NOMO-1 (cell line): ENCODE measurements around the gene WNT8A.
A peak's percentile ranks its signal among the peaks of the same experiment; 100 is the strongest.
"Not testable (repeated sequence)": the region's sequence is repeated elsewhere in the genome, so short reads cannot be mapped to it uniquely, and the experiment has no call there.

ENCODE experiments used
- DNase-seq, 2 experiments: peaks; one replicate each; lab custom pipeline; 2025; ENCODE audit not compliant: unreplicated experiment in 2 of 2; lab: John Stamatoyannopoulos, UW

The WNT8A gene, protein sequence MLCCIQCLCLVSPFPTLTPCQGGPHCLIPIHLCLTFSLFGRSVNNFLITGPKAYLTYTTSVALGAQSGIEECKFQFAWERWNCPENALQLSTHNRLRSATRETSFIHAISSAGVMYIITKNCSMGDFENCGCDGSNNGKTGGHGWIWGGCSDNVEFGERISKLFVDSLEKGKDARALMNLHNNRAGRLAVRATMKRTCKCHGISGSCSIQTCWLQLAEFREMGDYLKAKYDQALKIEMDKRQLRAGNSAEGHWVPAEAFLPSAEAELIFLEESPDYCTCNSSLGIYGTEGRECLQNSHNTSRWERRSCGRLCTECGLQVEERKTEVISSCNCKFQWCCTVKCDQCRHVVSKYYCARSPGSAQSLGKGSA

DNA sequence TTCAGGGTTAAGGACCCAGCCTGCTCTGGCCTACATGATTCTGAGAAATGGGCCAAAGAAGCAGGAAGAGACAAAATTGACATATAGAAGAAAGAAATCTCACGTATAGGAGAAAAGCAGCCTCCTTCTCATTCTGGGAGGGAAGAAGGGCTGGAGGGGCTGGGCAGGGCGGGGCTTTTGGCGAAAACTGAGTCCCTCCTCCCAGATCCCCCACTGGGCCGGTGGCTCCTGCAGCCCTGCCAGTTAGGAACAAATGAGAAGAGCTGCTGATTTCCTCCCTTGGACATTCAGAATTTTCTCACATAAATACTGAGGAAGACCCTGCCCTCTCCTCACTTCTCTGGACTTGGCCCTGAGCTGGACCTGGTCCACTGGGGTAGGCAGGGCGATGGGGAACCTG lies at the start of gene WNT8A:
WNT8A (plus strand) TSS at position 332 of the 400 bp plus-strand sequence. CDS start 95 bp downstream, outside the sequence.
- DNase-seq = no peak

DNA sequence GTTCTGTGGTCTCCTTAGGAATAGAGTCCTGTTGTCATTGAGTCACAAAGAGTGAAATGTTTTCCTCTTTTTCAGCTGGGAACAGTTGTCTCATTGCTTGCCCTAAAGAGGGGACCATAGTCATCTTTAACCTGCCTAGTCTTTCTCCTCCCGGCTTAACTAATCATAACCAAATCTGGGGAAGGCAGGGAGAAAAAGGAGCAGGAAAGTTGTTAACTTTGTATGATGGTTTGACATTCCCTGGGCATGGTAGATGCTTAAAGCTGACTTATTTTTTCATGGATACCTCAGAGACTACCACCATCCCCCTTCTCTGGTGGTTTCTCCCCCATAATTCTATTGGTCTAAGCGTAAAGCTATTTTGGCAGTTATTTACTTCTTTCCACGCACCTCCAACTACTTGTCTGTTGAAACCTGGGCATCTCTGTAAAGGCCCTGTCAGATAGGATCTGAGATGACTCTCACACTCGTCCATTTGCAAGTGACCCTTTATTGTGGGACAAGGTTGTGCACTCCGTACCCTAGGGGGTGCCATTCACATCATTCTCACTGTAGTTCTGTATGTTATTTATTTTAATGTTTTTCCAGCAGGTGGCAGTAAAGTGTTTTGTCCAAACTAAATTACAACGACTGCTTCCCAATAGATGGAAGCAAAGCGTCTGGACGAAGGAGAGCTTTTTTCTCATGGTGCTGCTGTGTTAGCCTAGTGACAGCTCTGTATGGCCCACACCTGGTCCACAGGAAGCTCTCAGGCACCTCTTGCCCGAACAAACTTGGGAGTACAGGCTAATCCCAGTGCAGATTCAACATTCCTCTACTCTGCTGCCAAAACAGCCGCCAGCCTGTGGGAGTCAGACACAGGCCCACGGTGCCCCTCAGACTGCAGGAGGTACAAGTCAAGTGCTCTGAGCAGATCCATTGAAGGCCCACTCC lies 48.0 kb upstream of the WNT8A start:
- DNase-seq = peak; percentile 64 to 91

DNA sequence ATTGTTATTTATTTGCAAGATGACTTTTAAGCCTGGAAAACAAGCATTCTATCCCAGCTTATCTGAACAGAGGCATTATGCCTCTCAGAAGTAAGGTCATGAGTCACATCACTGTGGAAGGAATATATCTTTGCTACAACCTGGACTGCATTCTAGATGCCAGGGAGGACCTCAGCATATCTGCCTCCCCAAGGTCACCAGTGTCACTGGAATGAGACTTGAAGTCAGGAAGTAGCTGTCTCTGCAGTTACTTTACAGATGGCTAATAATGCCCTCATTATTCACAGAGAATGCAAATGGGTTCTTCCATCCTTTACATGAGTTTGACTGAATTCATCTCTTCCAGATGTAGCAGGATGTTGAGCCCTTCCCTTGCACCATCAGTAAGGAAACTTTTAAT lies 46.6 kb upstream of the WNT8A start:
- no peak for DNase-seq

DNA sequence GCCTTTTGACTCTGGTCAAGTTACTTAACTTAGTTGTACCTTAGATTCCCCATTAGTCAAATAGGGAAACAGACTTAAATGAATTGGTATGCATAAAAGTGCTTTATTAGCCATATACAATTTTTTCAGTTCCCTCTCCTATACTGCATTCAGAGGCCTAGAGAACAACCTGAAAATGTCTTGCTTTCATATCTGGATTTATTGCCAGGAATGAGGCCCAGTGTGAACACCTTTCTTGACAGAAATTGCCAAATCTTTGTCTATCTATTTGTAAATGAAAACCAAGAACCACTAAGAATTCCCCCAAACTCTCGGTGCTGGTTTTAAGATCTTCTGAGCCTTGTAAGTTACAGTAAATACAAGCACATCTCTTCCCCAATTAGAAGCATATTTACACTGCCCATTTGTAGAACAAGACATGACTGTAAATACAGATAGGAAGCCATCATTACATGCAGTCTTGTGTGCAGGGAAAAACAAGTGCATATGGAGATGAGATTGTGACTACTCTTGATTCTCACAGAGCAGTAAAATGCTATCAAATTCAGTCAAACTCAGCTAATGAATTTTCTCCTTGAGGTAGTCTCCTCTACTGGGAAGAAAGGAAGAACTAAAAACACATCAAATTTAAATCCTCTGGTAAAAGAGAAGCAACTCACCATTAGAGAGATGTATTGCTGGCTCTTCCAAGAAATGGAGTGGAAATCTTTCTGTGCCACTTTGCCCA lies 45.8 kb upstream of the WNT8A start:
- DNase-seq = no peak

DNA sequence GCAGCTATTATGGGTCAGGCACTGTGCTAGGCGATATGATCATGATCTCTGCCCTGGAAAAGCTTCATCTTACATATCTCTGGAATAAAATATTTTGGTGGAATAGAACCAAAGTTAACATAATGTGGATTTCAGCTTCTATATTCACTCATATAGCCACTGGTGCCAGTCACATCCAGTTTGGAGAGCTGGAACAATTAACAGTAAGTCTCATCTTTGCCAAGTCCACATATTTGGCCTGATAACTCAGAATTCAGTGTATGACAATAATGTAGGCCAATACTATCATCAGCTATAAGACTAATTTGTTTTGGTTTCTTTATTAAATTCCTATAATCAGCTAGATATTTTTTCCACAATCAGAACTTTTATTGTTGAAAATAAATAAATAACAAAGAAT lies 45.0 kb upstream of the WNT8A start:
- DNase-seq = no peak

DNA sequence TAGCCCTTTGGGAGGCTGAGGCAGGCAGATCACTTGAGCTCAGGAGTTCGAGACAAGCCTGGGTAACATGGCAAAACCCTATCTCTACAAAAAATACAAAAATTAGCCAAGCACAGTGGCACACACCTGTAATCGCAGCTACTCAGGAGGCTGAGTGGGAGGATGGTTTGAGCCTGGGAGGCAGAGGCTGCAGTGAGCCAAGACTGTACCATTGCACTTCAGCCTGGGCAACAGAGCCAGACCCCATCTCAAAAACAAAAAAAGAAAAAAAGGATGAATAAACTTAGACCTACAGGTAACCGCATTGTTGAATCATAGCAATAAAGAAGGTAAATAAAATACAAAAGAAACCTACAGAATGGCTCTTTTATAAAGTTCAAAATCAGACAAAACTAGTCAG lies 38.5 kb upstream of the WNT8A start:
- not testable (repeated sequence) for DNase-seq

DNA sequence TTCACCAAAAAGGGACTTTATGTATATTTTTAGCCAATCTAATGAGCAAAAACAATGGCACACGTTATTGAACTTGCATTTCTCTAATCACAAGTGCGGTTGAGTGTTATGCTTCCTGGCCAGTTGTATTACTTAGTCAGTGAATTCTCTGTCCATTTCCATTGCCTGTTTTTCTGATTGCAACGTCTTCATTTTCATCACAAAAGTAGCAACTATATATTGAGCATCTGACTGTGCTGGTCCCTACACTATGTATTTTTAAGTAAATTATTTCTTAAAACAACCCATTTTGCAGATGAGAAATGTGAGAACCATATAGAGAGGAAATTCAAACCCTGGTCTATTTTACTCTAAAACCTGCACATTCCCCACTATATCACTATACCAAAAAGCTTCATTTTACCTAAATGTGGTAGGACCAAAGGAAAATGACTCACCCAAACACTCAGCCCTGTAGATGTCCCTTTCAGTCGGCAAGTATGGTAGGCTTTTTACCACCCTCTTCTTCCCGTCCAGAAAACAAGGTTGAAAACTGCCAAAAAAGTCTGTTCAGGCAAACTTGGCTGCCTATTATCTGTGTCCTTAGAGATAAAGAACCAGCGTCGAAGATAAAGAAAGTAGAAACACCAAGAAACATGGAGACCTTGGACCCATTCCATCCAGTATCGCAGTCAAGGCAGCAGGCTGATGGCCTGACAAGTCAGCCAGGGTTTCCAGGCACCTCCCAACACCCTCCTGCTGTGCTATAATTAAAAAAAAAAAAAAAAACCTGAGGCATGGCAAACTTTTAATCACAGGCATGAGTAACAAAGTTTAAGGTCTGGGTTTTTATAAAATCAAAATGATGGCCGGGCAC lies 32.2 kb upstream of the WNT8A start:
- DNase-seq = no peak

DNA sequence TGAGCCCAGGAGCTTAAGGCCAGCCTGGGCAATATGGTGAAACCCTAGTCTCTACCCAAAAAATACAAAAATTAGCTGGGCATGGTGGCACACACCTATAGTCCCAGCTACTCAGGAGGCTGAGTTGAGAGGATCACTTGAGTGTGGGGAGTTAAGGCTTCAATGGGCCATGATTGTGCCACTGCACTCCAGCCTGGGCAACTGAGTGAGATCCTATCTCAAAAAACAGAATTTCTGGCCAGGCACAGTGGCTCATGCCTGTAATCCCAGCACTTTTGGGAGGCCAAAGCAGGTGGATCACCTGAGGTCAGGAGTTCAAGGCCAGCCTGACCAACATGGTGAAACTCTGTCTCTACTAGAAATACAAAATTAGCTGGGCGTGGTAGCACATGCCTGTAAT lies 31.1 kb upstream of the WNT8A start:
- not testable (repeated sequence) for DNase-seq

DNA sequence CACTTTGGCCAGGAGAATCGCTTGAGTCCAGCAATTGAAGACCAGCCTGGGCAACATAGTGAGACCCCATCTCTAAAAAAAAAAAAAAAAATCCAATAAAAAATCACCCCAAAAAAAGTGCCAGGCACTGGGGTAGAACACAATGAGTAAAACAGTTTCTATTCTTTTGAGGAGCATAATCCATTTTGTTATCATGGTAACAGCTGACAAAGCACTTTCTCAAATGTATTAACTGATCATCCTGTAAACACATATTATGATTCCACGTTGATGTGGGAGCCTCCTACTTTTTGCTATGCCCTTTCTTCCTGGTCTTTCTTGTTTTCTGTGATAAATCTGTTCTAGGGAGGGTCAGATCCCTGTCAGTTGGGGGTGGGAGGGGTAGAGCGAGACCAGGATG lies 30.3 kb upstream of the WNT8A start:
- no peak for DNase-seq

DNA sequence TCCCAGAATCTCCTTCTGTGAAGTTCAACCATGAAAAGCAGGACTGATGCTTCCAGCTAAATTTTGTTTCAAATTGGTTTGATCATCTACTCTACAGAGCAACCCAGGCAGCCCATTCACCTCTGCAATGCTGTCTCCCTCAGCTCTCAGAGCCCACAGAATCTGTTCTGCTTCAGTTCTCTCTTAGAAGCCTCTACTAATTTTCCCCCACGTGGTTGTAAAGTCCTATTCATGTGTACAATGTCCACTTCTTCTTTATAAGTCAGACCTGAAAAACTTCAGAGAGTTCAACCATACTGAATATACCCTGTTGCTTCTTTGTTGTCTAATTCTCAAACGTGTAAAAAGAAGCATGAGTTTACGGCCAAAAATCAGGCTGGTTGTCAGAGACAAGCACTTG lies 29.6 kb upstream of the WNT8A start:
- no peak for DNase-seq

DNA sequence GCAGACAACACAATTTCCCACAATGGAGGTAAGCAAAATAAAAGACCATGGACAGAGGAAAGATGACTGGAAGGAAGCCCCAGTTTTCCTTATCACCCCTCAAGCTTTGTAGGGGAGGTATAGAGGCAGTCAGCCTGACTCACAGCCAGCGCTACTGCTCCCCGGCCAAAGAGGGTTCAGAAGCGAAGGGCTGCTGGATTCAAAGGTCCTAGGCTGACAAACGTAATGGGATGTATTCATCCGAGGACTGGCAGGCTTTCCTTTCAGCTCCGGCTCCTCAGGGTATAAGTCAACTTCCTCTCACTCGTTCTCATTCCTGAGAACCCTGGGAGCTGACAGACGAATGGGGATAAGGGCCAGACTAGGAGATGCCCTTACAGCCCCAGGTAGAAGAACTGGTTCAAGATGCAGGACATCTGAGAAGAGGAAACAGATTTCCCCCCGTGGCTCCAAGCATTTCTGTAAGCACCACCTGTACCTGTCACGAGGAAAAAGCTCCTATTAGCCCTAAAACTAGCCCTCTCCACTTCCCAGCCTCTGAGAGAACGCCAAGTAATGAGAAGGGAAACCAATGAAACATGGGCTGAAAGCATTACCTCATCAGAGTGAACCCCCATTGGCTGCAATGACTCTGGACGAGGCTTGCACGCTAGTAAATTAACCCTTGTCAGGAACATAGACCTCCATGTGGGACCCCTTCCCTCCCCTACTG lies 28.8 kb upstream of the WNT8A start:
- no peak for DNase-seq

DNA sequence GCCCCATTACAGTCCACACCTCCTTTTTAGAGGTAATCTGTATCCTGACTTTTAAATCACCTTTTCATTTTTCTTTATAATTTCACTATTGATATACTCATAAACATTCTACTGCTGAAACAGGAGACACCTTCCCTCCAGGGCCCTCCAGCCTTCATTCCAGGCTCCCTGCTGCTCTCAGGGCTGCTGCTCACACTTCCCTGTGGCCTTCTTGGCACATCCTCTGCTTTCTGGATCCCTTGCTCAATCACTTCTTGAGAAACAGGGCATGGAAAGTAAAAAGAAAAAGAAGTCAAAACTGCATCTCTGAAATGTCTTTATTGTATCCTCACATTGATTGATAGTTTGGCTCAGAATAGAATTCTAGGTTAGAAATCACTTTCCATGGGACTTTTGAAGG lies 19.3 kb upstream of the WNT8A start:
- no peak for DNase-seq

DNA sequence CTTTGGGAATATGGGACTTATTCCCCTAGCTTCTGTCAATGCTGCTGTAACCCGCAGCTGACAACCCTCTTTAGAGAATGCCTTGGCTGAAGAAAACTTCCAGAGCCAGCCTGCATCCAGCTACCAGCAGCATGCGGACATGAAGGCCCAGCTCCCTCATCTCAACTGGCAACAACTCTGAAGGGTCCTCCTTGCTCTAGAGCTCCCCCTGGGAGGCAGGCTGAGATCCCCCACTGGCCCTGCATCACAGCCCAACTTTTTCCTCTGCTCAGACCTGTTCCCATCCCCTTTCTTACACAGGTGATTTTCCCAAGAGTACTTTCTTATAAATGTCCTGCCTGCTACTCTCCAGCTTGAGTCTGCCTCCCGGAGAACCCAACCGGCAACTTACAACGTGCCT lies 18.7 kb upstream of the WNT8A start:
- no peak for DNase-seq

DNA sequence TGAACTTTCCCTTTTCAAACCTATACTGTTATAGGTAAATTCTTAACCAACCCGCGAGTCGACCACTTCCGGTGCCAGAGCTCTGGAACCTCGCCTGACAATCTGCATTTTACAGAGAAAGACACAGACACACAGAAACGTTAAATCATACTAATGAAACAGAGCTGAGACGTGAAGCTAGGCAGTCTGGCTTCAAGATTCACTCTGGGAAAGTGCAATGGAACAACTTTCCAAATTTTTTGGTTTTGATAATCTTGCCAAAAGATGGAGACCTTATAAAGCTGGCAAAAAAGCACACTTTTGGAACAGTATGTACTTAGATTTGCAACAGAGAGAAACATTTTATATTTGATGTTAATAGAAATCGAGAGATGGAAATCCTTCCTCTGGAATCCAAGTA lies 15.9 kb upstream of the WNT8A start:
- DNase-seq = no peak

DNA sequence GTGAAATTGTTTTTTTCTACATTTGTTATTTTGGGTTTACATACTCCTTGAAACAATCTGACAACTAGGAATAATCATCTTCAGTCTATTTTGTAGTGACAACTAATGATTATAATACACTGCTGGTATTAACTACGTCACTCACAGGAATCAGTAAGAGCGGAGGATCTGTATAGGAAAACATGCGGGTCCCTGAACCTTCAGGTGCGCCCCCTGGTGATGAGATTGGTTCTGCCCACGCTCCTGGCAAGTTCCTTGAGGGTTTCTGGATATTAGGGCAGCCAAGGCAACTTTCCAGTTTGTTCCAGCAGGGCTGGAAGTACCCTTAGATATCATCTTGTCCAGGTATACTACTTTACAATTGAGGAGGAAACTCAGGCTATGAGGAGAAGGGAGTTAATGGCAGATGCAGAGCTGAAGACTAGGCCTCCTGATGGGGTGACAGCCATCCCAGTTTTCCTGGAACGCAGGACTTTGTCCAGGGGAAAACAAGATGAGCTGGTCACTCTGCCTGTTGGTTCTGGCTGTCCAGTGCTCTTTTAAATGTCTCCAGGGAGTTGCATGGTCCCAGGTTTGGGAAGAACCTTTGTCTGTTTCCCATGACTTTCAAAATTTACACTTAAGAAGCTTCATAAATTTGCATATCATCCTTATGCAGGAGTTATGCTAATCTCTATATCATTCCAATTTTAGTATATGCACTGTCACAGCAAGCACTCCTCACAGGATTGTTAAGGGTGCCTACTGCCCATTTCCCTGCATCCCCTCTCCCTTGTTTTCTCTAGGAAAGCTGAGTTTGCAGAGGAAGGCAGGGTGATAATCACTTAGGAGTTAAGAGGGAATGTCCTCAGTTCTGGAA lies 14.9 kb upstream of the WNT8A start:
- DNase-seq = peak; percentile 58 to 63

DNA sequence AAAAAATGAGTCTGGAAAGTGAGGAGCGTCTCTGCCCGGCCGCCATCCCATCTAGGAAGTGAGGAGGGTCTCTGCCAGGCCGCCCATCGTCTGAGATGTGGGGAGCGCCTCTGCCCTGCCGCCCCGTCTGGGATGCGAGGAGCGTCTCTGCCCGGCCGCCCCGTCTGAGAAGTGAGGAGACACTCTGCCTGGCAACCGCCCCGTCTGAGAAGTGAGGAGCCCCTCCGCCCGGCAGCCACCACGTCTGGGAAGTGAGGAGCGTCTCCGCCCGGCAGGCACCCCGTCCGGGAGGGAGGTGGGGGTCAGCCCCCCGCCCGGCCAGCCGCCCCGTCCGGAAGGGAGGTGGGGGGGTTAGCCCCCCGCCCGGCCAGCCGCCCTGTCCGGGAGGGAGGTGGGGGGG lies 13.8 kb upstream of the WNT8A start:
- DNase-seq = not testable (repeated sequence)

DNA sequence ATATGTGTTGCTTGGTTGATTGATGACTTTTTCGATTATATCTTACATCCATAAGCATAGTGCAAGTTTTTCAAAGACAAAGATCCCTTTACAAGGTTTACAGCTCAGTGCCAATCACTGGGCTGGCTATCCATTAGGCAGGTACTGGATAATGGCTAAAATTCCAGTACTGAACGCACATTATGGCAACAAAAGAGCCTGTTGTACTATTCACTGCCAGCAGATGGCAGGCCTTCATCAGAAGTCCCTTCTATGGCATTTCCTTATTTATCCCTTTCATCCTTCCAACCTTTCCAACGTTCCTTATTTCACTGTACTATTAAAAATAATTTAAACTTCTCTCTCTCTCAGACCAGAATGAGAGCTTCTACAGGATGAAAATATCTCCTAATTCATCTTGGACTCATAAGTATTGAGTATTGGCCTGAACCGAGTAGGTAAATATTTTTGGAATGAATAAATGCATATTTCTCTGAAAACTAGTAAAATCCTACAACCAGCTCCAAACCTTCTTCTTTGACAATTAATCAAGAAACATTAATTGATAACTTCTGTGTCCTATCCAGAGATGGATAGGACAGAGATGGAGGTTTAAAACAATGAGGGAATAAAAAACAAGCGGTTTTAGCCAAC lies 6.7 kb upstream of the WNT8A start:
- DNase-seq = peak in 1 of 2 experiments; percentile 53

DNA sequence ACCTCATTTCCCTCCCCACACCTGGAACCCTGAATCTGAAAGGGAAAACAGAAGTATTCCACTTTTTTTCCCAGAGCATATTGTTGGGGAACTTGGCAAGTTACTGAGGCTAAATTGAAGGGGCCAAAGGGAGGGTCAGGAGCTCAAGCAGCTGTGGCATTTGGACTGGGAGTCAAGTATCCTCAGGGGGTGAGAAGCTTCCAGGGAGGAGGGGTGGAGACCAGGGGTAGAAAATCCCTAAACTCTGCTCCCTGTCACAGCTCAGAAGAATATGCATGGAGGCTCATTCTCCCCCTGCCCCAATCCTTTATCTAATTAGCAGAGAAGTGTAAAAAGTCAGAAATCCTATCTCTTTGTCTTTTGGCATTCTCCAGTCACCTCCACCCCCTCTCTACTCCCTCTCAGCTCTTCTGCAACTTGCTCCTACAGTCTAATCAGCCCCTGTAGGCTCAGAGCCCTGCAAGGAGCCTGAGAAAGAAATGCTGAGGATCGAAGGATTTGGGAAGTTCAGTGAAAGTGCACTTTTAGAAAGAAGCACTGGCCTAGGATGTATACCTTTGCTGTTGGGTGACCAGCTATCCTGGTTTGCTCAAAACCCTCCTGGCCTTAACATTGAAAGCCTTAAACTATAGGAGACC lies 5.7 kb upstream of the WNT8A start:
- DNase-seq = no peak
